ENCODE measurements around the gene CCDC183.

DNA sequence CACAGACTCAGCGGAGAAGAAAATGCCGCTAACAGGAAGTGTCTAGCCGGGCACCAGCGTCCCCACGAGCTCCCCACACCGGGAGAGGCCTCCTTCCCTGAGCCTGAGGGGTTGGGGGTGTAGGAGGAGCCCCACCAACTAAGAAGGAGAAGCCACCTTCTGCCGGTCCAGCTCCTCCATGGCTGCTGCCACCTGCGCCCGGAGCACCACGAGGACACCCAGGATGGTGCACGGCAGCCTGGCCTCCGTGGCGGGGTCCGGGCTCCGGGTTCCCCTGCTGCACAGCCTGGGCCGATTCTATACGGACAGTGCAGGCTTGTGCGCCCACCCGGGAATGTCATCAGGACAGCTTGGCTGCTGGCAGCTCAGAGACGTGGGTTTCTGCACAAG lies 38.4 kb upstream of the CCDC183 start:
- TF ChIP-seq, protein P1, sequence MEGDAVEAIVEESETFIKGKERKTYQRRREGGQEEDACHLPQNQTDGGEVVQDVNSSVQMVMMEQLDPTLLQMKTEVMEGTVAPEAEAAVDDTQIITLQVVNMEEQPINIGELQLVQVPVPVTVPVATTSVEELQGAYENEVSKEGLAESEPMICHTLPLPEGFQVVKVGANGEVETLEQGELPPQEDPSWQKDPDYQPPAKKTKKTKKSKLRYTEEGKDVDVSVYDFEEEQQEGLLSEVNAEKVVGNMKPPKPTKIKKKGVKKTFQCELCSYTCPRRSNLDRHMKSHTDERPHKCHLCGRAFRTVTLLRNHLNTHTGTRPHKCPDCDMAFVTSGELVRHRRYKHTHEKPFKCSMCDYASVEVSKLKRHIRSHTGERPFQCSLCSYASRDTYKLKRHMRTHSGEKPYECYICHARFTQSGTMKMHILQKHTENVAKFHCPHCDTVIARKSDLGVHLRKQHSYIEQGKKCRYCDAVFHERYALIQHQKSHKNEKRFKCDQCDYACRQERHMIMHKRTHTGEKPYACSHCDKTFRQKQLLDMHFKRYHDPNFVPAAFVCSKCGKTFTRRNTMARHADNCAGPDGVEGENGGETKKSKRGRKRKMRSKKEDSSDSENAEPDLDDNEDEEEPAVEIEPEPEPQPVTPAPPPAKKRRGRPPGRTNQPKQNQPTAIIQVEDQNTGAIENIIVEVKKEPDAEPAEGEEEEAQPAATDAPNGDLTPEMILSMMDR (IDR thresholded peaks at IDR 0.05; ENCODE audit: low read depth, low read length, poor library complexity, severe bottlenecking): no peak
- no peak for TF ChIP-seq EZH2phosphoT487 (IDR thresholded peaks at IDR 0.05; ENCODE audit: borderline replicate concordance, low read length)

Measured in DOHH2 (cell line).